ENCODE results near the gene CCDC28B.

The CCDC28B gene

GRCh38 chr1:32223683-32224082 lies 23.3 kb downstream of the CCDC28B start:
- no peak for ATAC-seq

GRCh38 chr1:32224285-32224684 lies 23.9 kb downstream of the CCDC28B start:
- ATAC-seq: no peak

- no peak for ATAC-seq
Measured at GRCh38 chr1:32228771-32229170, 28.4 kb downstream of the CCDC28B start.

GRCh38 chr1:32231843-32232432 lies 31.5 kb downstream of the CCDC28B start:
- no peak for ATAC-seq

- no peak for ATAC-seq
Measured at GRCh38 chr1:32232558-32233304, 32.3 kb downstream of the CCDC28B start.

GRCh38 chr1:32234792-32235191 lies 34.4 kb downstream of the CCDC28B start:
- ATAC-seq: no peak

- no peak for ATAC-seq
Measured at GRCh38 chr1:32239337-32239736, 38.9 kb downstream of the CCDC28B start.

- ATAC-seq: no peak
Measured at GRCh38 chr1:32239790-32240139, 39.4 kb downstream of the CCDC28B start.

- peak; percentile 64 to 65 for ATAC-seq
Measured at GRCh38 chr1:32240140-32240951, 40.0 kb downstream of the CCDC28B start.

- peak; percentile 68 to 70 for ATAC-seq
Measured at GRCh38 chr1:32241001-32241763, 40.8 kb downstream of the CCDC28B start.

GRCh38 chr1:32242341-32242851 lies 42.0 kb downstream of the CCDC28B start:
- no peak for ATAC-seq

- no peak for ATAC-seq
Measured at GRCh38 chr1:32246888-32247273, 46.5 kb downstream of the CCDC28B start, which contains the start of gene FAM167B. Gene FAM167B, plus strand, starts transcription at chr1:32247222. Its CDS starts 200 bp downstream, at chr1:32247422.

GRCh38 chr1:32247452-32247851 lies 47.1 kb downstream of the CCDC28B start:
- no peak for ATAC-seq

- ATAC-seq: peak; percentile 12 to 29
Measured at GRCh38 chr1:32247983-32248889, 47.8 kb downstream of the CCDC28B start.

- ATAC-seq: peak; percentile 74 to 75
Measured at GRCh38 chr1:32249831-32250525, 49.6 kb downstream of the CCDC28B start.

GRCh38 chr1:32250893-32251716 lies 50.7 kb downstream of the CCDC28B start, which contains the start of gene LCK:
Gene LCK, plus strand, starts transcription at chr1:32251265. Its CDS starts 23,065 bp downstream, at chr1:32274330.
- peak; percentile 43 to 44 for ATAC-seq

Measured in activated CD4-positive, CD25-positive, alpha-beta regulatory T cell treated with anti-CD3 and anti-CD28 coated beads, Interleukin-2, amount 50 U/mL, for 24 hours (primary cell).